Fibroblast of lung (primary cell): Measurements from ENCODE around the gene SLC35F3. TPM values are rescaled to one million over a fixed set of nuclear protein-coding genes. Genes with fewer than 3 reads are reported as not detected.

Experiments used
- DNase-seq, 2 donors: peaks; one replicate each; pipeline versions ENCODE4 v3.0.0 to v3.0.0-alpha.2; 2010; ENCODE audit warnings: low read depth in 2 of 2
- H2AFZ ChIP-seq: 2 replicates; pipeline ENCODE4 v1.5.1; 2012; ENCODE audit warnings: low read length, control low read depth, inconsistent platforms
- H3K27ac ChIP-seq: 2 replicates; pipeline ENCODE4 v1.5.1; 2011; ENCODE audit warnings: low read length, control low read depth; ENCODE audit not compliant: insufficient read depth
- H3K27me3 ChIP-seq: 2 replicates; pipeline ENCODE4 v1.5.1; 2011; ENCODE audit warnings: mild to moderate bottlenecking, low read length; ENCODE audit not compliant: control insufficient read depth, insufficient read depth
- H3K36me3 ChIP-seq: 2 replicates; pipeline ENCODE4 v1.5.1; 2011; ENCODE audit warnings: low read length; ENCODE audit not compliant: control insufficient read depth, insufficient read depth
- H3K4me1 ChIP-seq: 2 replicates; pipeline ENCODE4 v1.5.1; 2011; ENCODE audit warnings: low read length; ENCODE audit not compliant: control insufficient read depth, insufficient read depth; ENCODE audit errors: extremely low read depth
- H3K4me2 ChIP-seq: 2 replicates; pipeline ENCODE4 v1.5.1; 2011; ENCODE audit warnings: low read length, control low read depth; ENCODE audit not compliant: insufficient read depth; ENCODE audit errors: extremely low read depth
- H3K4me3 ChIP-seq, 4 experiments: fragments of 200-600 bp in 1 of 4; sonication (generic) in 1 of 4; replicated peaks in 1 of 4; 2 replicates each; pipeline ENCODE4 v1.5.1; 2011 to 2016; ENCODE audit warnings: low read length in 4 of 4, low read depth in 3 of 4, mild to moderate bottlenecking in 3 of 4, control low read depth in 2 of 4, inconsistent platforms in 1 of 4, mixed read lengths in 1 of 4; ENCODE audit not compliant: insufficient read depth in 1 of 4; ENCODE audit errors: control extremely low read depth in 1 of 4
- H3K79me2 ChIP-seq: 2 replicates; pipeline ENCODE4 v1.5.1; 2012; ENCODE audit warnings: mild to moderate bottlenecking, low read length, inconsistent platforms; ENCODE audit not compliant: control insufficient read depth, insufficient read depth
- H3K9ac ChIP-seq: 2 replicates; pipeline ENCODE4 v1.5.1; 2011; ENCODE audit warnings: mild to moderate bottlenecking, low read length, control low read depth; ENCODE audit not compliant: insufficient read depth
- H3K9me3 ChIP-seq: 2 replicates; pipeline ENCODE4 v1.5.1; 2012; ENCODE audit warnings: low read depth, low read length; ENCODE audit not compliant: control insufficient read depth, insufficient read depth
- H4K20me1 ChIP-seq: 2 replicates; pipeline ENCODE4 v1.5.1; 2011; ENCODE audit warnings: low read length; ENCODE audit not compliant: control insufficient read depth, insufficient read depth; ENCODE audit errors: extremely low read depth
- EZH2 ChIP-seq: IDR thresholded peaks from 2 replicates; pipeline ENCODE4 v1.5.1; 2012; ENCODE audit warnings: low read length, control low read depth, mild to moderate bottlenecking; ENCODE audit errors: missing control alignments
- polyA plus RNA-seq, 2 donors: library from polyadenylated mRNA; depleted of rRNA in 1 of 2; stranded (reverse) in 1 of 2; unstranded in 1 of 2; fragments of >200 nt; gene quantifications; 2 replicates each; pipeline ENCODE4 v1.2.1, GENCODE V29; 2011 to 2012; ENCODE audit warnings: missing spikeins in 1 of 2
- total RNA-seq: library from RNA; depleted of rRNA; stranded (reverse); fragments of >200 nt; gene quantifications from 2 replicates; pipeline ENCODE4 v1.2.1, GENCODE V29; 2014
- TF ChIP-seq, protein P1 (sequence below), 2 donors: IDR thresholded peaks in 1 of 2; conservative IDR thresholded peaks in 1 of 2; 1 replicate in 1 of 2; 2 replicates in 1 of 2; pipeline ENCODE4 v1.5.1; 2011 to 2012; ENCODE audit warnings: low read length in 2 of 2, control low read depth in 1 of 2, inconsistent platforms in 1 of 2, low read depth in 1 of 2, mild to moderate bottlenecking in 1 of 2

The SLC35F3 gene
- total and polyA plus RNA-seq, 2 donors (not counting 1 experiment from before 2014, with no cell fraction given), result not detected

DNA sequence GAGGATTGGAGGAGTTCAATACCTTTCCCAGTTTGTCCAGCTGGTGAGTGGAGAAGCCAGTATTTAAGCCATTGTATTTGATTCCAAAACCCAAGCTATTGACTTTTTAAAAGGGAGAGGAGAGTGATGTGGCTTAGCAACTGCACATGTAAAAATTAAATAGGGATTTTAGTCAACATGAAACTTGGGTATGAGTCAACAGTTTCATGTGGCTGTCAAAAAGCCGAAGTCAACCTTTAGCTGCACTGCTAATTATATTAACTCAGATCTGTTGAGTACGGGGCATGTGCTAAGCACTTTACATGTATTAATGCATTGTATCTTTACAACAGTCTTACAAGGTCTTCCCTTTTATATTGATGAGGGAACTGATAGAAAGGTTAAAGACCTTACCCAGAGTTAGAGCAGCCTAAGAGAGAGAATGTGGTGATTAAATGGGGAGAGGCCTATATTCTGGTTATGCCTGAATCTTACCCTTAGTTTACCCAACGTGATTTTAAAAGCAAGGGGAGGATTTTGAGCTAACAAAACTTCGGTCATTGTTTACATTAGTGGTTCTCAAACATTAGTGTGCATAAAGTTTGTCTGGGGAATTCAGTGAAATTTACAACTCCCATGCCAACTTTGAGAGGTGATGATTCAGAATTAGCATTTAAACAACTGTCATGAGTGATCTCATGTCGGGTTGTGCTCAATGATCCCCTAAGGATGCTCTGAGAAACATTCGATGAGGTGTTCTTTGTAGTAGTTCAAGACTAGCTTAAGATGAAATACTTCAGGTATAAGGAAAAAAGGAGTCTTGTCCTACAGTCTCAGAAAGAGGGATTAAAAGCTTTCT, 6.9 kb upstream of the SLC35F3 start:
- Histone ChIP-seq H3K4me1 (no peaks in the 10 kb centered on the region), H3K9ac (no peak overlapping the region), H3K4me2 (no peak overlapping the region), H3K79me2 (no peaks in the 10 kb centered on the region), H3K4me3 (no peak overlapping the region), H2AFZ (no peak overlapping the region), H4K20me1 (no peaks in the 10 kb centered on the region), H3K36me3 (no peaks in the 10 kb centered on the region), H3K27me3 (no peaks in the 10 kb centered on the region), H3K9me3 (no peaks in the 10 kb centered on the region), H3K27ac (no peak overlapping the region)
- no peak for DNase-seq
- TF ChIP-seq, protein P1, sequence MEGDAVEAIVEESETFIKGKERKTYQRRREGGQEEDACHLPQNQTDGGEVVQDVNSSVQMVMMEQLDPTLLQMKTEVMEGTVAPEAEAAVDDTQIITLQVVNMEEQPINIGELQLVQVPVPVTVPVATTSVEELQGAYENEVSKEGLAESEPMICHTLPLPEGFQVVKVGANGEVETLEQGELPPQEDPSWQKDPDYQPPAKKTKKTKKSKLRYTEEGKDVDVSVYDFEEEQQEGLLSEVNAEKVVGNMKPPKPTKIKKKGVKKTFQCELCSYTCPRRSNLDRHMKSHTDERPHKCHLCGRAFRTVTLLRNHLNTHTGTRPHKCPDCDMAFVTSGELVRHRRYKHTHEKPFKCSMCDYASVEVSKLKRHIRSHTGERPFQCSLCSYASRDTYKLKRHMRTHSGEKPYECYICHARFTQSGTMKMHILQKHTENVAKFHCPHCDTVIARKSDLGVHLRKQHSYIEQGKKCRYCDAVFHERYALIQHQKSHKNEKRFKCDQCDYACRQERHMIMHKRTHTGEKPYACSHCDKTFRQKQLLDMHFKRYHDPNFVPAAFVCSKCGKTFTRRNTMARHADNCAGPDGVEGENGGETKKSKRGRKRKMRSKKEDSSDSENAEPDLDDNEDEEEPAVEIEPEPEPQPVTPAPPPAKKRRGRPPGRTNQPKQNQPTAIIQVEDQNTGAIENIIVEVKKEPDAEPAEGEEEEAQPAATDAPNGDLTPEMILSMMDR (conservative IDR thresholded peaks at IDR 0.05 in 1 of 2, IDR thresholded peaks at IDR 0.05 in 1 of 2; ENCODE audit: low read depth in 1 of 2, low read length in 2 of 2), result no peak
- no peak for TF ChIP-seq EZH2

GRCh38 chr1:233901495-233901894, 3.0 kb upstream of the SLC35F3 start:
- Histone ChIP-seq H3K4me2 (no peak overlapping the region), H3K4me1 (no peaks in the 10 kb centered on the region), H3K27ac (no peak overlapping the region), H3K79me2 (no peaks in the 10 kb centered on the region), H3K9ac (no peak overlapping the region), H3K36me3 (no peaks in the 10 kb centered on the region), H3K27me3 (no peaks in the 10 kb centered on the region), H4K20me1 (no peaks in the 10 kb centered on the region), H3K9me3 (no peaks in the 10 kb centered on the region), H2AFZ (no peak overlapping the region), H3K4me3 (no peak overlapping the region)
- DNase-seq, result no peak
- TF ChIP-seq EZH2, result no peak
- TF ChIP-seq, protein P1 (conservative IDR thresholded peaks at IDR 0.05 in 1 of 2, IDR thresholded peaks at IDR 0.05 in 1 of 2; ENCODE audit: low read depth in 1 of 2, low read length in 2 of 2), result no peak

DNA sequence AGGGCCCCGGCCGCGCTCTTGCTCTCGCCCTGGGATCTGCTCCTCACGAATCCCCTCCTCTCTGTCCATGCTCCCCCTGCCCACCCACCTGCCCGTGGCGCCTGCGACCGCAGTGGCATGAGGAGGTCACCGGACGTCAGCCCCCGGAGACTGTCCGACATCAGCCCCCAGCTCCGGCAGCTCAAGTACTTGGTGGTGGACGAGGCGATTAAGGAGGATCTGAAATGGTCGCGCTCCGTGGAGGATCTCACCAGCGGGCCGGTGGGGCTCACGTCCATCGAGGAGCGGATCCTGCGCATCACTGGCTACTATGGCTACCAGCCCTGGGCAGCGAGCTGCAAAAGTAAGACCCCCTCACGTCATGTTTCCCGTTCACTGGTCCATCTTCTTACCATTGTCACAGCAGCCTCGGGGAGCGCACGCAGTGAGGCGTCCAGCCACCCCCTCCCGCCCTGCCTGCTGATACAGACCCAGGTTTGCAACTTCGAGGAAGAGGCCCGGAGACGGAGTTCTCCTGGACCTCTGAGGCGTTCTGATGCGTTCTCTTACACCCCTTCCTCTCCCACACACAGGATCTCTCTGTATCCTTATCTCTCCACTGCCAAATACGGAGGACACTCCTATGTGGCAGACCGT, 1.1 kb downstream of the SLC35F3 start:
- H2AFZ ChIP-seq, result no peak overlapping the region
- DNase-seq, result peak in 1 of 2 donors; percentile 23

More for the DNA sequence above, 1.1 kb downstream of the SLC35F3 start:
- Histone ChIP-seq H3K4me2 (no peak overlapping the region), H3K9ac (no peak overlapping the region), H3K79me2 (no peaks in the 10 kb centered on the region), H3K4me1 (no peaks in the 10 kb centered on the region), H3K27me3 (no peaks in the 10 kb centered on the region), H3K4me3 (no peak overlapping the region), H3K36me3 (no peaks in the 10 kb centered on the region), H4K20me1 (no peaks in the 10 kb centered on the region), H3K27ac (no peak overlapping the region), H3K9me3 (no peaks in the 10 kb centered on the region)
- TF ChIP-seq, protein P1 (conservative IDR thresholded peaks at IDR 0.05 in 1 of 2, IDR thresholded peaks at IDR 0.05 in 1 of 2; ENCODE audit: low read depth in 1 of 2, low read length in 2 of 2), result no peak
- TF ChIP-seq EZH2, result no peak
